ENCODE measurements around the gene SRL. TPM values are rescaled to one million over a fixed set of nuclear protein-coding genes. Genes with fewer than 3 reads are reported as not detected.

SRL gene
- total RNA-seq, 1 donor from 2014 or later: 0.40 TPM

DNA sequence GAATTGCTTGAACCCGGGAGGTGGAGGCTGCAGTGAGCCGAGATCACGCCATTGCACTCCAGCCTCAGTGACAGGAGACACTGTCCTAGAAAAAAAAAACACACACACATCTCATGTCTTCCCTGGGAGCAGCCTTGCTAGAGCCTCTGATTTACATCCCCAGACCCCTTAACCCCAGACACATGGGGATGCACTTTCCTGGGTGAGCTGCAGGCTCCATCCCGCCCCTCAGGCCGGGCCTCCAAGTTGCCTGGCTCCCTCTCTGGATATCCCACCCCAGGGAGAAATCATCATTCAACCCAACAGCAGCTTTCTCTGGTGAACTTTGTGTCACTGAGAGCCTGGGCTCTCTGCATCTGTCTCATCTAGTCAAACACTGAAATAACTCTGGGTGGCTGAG is 21.5 kb downstream of the SRL start:
- Mint-ChIP-seq H3K27ac (ENCODE audit: unreplicated experiment) (no peak overlapping the region), H3K27me3 (ENCODE audit: low read depth) (peaks cover 3% of the 10 kb centered on the region), H3K4me1 (peaks cover 20% of the 10 kb centered on the region), H3K4me3 (no peak overlapping the region), H3K9me3 (no peaks in the 10 kb centered on the region), H3K36me3 (ENCODE audit: low read depth) (no peaks in the 10 kb centered on the region)
- TF ChIP-seq, protein P1, sequence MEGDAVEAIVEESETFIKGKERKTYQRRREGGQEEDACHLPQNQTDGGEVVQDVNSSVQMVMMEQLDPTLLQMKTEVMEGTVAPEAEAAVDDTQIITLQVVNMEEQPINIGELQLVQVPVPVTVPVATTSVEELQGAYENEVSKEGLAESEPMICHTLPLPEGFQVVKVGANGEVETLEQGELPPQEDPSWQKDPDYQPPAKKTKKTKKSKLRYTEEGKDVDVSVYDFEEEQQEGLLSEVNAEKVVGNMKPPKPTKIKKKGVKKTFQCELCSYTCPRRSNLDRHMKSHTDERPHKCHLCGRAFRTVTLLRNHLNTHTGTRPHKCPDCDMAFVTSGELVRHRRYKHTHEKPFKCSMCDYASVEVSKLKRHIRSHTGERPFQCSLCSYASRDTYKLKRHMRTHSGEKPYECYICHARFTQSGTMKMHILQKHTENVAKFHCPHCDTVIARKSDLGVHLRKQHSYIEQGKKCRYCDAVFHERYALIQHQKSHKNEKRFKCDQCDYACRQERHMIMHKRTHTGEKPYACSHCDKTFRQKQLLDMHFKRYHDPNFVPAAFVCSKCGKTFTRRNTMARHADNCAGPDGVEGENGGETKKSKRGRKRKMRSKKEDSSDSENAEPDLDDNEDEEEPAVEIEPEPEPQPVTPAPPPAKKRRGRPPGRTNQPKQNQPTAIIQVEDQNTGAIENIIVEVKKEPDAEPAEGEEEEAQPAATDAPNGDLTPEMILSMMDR (conservative IDR thresholded peaks at IDR 0.05): no peak
- DNase-seq (ENCODE audit: low read depth, low spot score): no peak

DNA sequence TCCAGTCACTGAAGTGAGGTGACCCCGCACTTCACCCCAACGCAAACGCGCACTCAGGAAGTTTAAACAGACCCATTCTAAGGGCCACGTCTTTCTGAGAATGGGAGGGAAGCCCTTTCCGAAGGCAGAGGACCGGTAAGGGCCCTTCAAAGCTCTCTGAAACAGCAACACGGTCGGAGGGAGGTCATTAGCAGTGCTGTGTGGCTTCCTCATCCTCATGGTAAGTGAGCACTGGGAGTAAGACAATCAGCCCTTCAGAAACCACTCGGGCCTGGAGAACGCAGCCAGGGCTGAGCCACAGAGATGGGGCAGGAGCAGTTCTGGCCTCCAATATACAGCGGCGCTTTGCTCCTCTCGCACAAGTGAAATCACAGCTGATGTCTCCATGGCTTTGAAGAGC is 23.7 kb downstream of the SRL start:
- no peak overlapping the region for H3K27ac Mint-ChIP-seq (ENCODE audit: unreplicated experiment)

DNA sequence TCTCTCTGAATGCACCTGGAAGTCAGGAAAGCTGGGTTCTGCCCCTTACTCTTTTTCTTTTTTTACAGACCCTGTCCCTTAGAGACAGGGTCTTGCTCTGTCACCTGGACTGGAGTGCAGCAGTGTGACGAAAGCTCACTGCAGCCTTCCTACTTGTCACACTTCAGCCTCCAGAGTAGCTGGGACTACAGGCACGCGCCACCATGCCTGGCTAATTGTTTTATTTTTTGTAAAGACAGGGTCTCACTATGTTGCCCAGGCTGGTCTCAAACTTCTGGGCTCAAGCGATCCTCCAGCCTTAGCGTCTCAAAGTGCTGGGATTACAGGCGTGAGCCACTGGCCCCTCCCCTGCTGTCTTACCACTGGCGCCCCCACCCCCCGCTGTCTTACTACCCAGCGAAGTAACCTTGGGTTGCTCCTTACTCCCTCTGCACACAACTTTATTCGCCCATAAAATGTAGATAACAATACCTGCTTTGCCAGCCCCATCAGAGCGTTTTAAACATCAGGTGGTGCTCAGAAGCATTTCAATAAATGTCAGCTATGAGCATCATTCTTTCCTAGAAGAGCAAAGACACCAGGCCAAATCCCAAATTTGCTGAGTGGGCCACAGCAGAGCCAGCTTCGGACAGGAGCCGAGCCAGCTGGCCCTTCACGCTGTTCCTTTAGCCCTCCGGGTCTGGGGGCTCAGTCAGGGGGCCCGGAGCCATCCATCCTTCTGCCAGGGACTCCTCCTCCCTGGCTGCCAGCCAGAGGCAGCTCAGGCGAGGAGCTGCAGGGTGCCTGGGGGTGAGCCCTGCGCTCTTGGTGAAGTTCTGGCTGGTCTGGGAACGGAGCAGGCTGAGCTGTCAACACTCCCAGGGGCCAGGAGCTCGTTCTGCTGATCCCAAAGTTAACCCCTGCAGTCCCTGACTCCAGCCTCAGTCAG is 24.4 kb downstream of the SRL start:
- Mint-ChIP-seq H3K27me3 (ENCODE audit: low read depth) (no peaks in the 10 kb centered on the region), H3K4me1 (peaks cover 20% of the 10 kb centered on the region), H3K36me3 (ENCODE audit: low read depth) (no peaks in the 10 kb centered on the region), H3K9me3 (peaks cover 4% of the 10 kb centered on the region), H3K4me3 (no peak overlapping the region), H3K27ac (ENCODE audit: unreplicated experiment) (peak overlapping the region; percentile 12)
- no peak for DNase-seq (ENCODE audit: low read depth, low spot score)
- TF ChIP-seq, protein P1 (conservative IDR thresholded peaks at IDR 0.05): no peak

More for the DNA sequence above, 23.7 kb downstream of the SRL start:
- Mint-ChIP-seq H3K4me3 (no peak overlapping the region), H3K36me3 (ENCODE audit: low read depth) (no peaks in the 10 kb centered on the region), H3K27me3 (ENCODE audit: low read depth) (no peaks in the 10 kb centered on the region), H3K9me3 (no peaks in the 10 kb centered on the region), H3K4me1 (peaks cover 20% of the 10 kb centered on the region)
- DNase-seq (ENCODE audit: low read depth, low spot score): no peak
- TF ChIP-seq, protein P1 (conservative IDR thresholded peaks at IDR 0.05): no peak

DNA sequence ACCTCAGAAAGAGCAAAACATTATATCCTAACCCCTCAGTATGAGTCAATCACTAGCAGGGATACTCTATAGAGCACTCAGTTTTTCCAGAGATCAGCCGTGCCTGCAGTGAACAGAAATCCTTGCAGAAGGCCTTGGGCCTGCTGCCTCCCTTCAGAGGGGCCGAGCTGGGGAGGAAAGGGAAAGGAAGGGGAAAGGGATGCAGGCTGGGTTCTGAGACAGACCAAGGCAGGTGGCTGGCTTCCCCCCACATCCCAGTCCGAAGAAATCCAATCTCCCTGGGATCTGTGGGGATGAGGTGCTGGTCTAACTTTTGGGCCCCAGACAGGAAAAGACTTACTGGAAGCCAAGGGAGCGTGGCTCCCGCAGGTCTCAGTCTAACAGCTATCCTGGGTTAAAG is 25.3 kb downstream of the SRL start:
- DNase-seq (ENCODE audit: low read depth, low spot score): no peak
- TF ChIP-seq, protein P1 (conservative IDR thresholded peaks at IDR 0.05): no peak
- Mint-ChIP-seq H3K4me1 (peaks cover 20% of the 10 kb centered on the region), H3K27ac (ENCODE audit: unreplicated experiment) (no peak overlapping the region), H3K4me3 (no peak overlapping the region), H3K27me3 (ENCODE audit: low read depth) (no peaks in the 10 kb centered on the region), H3K9me3 (peaks cover 4% of the 10 kb centered on the region), H3K36me3 (ENCODE audit: low read depth) (no peaks in the 10 kb centered on the region)

DNA sequence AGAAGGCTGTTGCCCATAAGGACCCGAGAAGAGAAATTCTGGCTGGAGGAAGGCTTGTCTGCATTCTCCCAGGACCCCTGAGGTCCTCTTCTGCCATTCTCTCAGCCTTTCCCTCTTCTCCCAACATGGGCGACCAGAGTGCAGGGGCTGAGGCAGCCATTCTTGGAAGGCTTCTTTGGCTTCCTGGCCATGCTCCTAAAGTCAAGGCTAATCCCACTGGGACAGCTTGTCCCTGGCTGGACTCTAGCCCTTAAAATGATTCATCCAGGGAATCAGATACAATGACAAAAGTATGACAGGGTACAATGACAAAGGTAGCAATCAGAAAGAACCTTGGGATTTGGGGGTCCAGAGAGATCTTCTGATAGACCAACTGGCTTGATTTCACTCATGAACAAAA is 26.8 kb downstream of the SRL start:
- Mint-ChIP-seq H3K4me3 (no peak overlapping the region), H3K4me1 (peaks cover 20% of the 10 kb centered on the region), H3K9me3 (peaks cover 4% of the 10 kb centered on the region), H3K36me3 (ENCODE audit: low read depth) (no peaks in the 10 kb centered on the region), H3K27me3 (ENCODE audit: low read depth) (no peaks in the 10 kb centered on the region), H3K27ac (ENCODE audit: unreplicated experiment) (no peak overlapping the region)
- TF ChIP-seq, protein P1 (conservative IDR thresholded peaks at IDR 0.05): no peak
- no peak for DNase-seq (ENCODE audit: low read depth, low spot score)
